B cell (primary cell): ENCODE data around the gene TMEM41B. TPM values are rescaled to one million over a fixed set of nuclear protein-coding genes. Genes with fewer than 3 reads are reported as not detected.
"Not testable (repeated sequence)": the region's sequence is repeated elsewhere in the genome, so short reads cannot be mapped to it uniquely, and the experiment has no call there.

ENCODE experiments used
- ATAC-seq: fragments of 200-7000 bp; cut with Tn5 transposase; one replicate; pipeline ENCODE4 v1.10.0; 2021; ENCODE audit warnings: low read depth, mild to moderate bottlenecking, moderate number of reproducible peaks, moderate library complexity
- CTCF ChIA-PET: fragments of 350-600 bp; sonication (Branson Sonifier 250); formaldehyde crosslinking; loops from one replicate; lab custom pipeline; 2021; ENCODE audit warnings: antibody characterized with exemption, inconsistent platforms; lab: Charles Lee
- POLR2A ChIA-PET: fragments of 350-600 bp; sonication (Branson Sonifier 250); formaldehyde crosslinking; loops from one replicate; lab custom pipeline; 2021; ENCODE audit warnings: antibody characterized with exemption; lab: Charles Lee
- DNase-seq: peaks from one replicate; pipeline ENCODE4 v3.0.0; 2013
- H2AFZ ChIP-seq: 2 replicates; pipeline ENCODE4 v1.6.1; 2012; ENCODE audit warnings: mild to moderate bottlenecking, low read depth, low read length; ENCODE audit not compliant: insufficient read depth, poor library complexity, severe bottlenecking
- H3K27ac ChIP-seq, 2 donors: 1 replicate in 1 of 2; 2 replicates in 1 of 2; pipeline ENCODE4 v1.5.1; 2012 to 2013; ENCODE audit warnings: low read length in 2 of 2, mild to moderate bottlenecking in 2 of 2, moderate library complexity in 1 of 2
- H3K27me3 ChIP-seq, 4 experiments: fragments of 200-600 bp in 1 of 4; sonication (generic) in 1 of 4; replicated peaks in 1 of 4; 1 replicate in 2 of 4; 2 replicates in 2 of 4; pipeline versions ENCODE4 v1.6.1 to v1.7.0; 2013 to 2016; ENCODE audit warnings: low read length in 3 of 4, mild to moderate bottlenecking in 2 of 4, mixed read lengths in 1 of 4, moderate library complexity in 1 of 4; ENCODE audit not compliant: insufficient read depth in 4 of 4, control insufficient read depth in 3 of 4; ENCODE audit errors: control extremely low read depth in 1 of 4
- H3K36me3 ChIP-seq, 2 experiments: replicated peaks in 1 of 2; 1 replicate in 1 of 2; 2 replicates in 1 of 2; pipeline versions ENCODE4 v1.6.1 to v1.7.1; 2013; ENCODE audit warnings: low read length in 1 of 2; ENCODE audit not compliant: insufficient read depth in 2 of 2, control insufficient read depth in 1 of 2; ENCODE audit errors: control extremely low read depth in 1 of 2, extremely low read depth in 1 of 2
- H3K4me1 ChIP-seq, 2 donors: fragments of 200-600 bp in 1 of 2; sonication (generic) in 1 of 2; 1 replicate in 1 of 2; 2 replicates in 1 of 2; pipeline versions ENCODE4 v1.5.1 to v1.6.1; 2013 to 2017; ENCODE audit warnings: low read length in 2 of 2; ENCODE audit not compliant: control insufficient read depth in 2 of 2, insufficient read depth in 2 of 2
- H3K4me2 ChIP-seq: replicated peaks from 2 replicates; pipeline ENCODE3; 2012; ENCODE audit warnings: mild to moderate bottlenecking, low read depth, low read length; ENCODE audit not compliant: poor library complexity, severe bottlenecking
- H3K4me3 ChIP-seq, 5 experiments: fragments of 200-600 bp in 1 of 5; sonication (generic) in 1 of 5; 1 replicate in 3 of 5; 2 replicates in 2 of 5; pipeline versions ENCODE4 v1.5.1 to v1.7.0; 2011 to 2016; ENCODE audit warnings: low read length in 4 of 5, mild to moderate bottlenecking in 4 of 5, low read depth in 2 of 5, control low read depth in 1 of 5, moderate library complexity in 1 of 5; ENCODE audit not compliant: insufficient read depth in 1 of 5; ENCODE audit errors: control extremely low read depth in 1 of 5, extremely low read depth in 1 of 5
- H3K79me2 ChIP-seq: fragments of 200-600 bp; sonication (generic); one replicate; pipeline ENCODE4 v1.6.0; 2016; ENCODE audit warnings: low read length; ENCODE audit not compliant: control insufficient read depth, insufficient read depth
- H3K9ac ChIP-seq: fragments of 200-600 bp; sonication (generic); 2 replicates; pipeline ENCODE4 v1.6.1; 2017; ENCODE audit warnings: mild to moderate bottlenecking, low read length, moderate library complexity
- H3K9me3 ChIP-seq, 3 donors: one replicate each; pipeline versions ENCODE4 v1.6.1 to v1.7.1; 2013; ENCODE audit warnings: low read length in 2 of 3; ENCODE audit not compliant: control insufficient read depth in 2 of 3, insufficient read depth in 1 of 3; ENCODE audit errors: control extremely low read depth in 1 of 3
- H4K20me1 ChIP-seq: 2 replicates; pipeline ENCODE4 v1.6.0; 2012; ENCODE audit warnings: mild to moderate bottlenecking, low read length; ENCODE audit not compliant: insufficient read depth, control insufficient read depth, poor library complexity, severe bottlenecking
- H3K27ac Mint-ChIP-seq: one replicate; pipeline ENCODE4 v1.8.0; 2021; ENCODE audit warnings: mixed read lengths
- H3K27me3 Mint-ChIP-seq: one replicate; pipeline ENCODE4 v1.8.0; 2021; ENCODE audit warnings: mixed read lengths
- H3K4me1 Mint-ChIP-seq: one replicate; pipeline ENCODE4 v1.8.0; 2021; ENCODE audit warnings: mixed read lengths
- H3K4me3 Mint-ChIP-seq: one replicate; pipeline ENCODE4 v1.8.0; 2021; ENCODE audit warnings: mixed read lengths
- H3K9me3 Mint-ChIP-seq: one replicate; pipeline ENCODE4 v1.8.0; 2022; ENCODE audit warnings: mixed read lengths; ENCODE audit not compliant: insufficient read depth
- WGBS: methylation state at CpG from one replicate; pipeline ENCODE4 v1.1.5; 2013; ENCODE audit warnings: missing lambda C conversion rate; ENCODE audit not compliant: insufficient coverage; 5-methylcytosine and 5-hydroxymethylcytosine counted together
- intact Hi-C: fragments of 100-400 bp; cut with micrococcal nuclease; formaldehyde crosslinking; loops from one replicate; pipeline ENCODE4 v1.10.0; 2022
- polyA plus RNA-seq: library from polyadenylated mRNA; depleted of rRNA; stranded (reverse); fragments of >200 nt; gene quantifications from 2 replicates; pipeline ENCODE4 v1.2.3, GENCODE V29; 2012
- total RNA-seq, 2 donors: library from RNA; stranded (reverse); fragments of 120-200 nt in 1 of 2; gene quantifications; 1 replicate in 1 of 2; 2 replicates in 1 of 2; pipeline versions ENCODE4 v1.2.3 to v1.2.4, GENCODE V29; 2013 to 2022

The TMEM41B gene
- total and polyA plus RNA-seq, 2 donors (not counting 1 experiment from before 2014, with no cell fraction given), result 16.1 to 43.9 TPM

DNA sequence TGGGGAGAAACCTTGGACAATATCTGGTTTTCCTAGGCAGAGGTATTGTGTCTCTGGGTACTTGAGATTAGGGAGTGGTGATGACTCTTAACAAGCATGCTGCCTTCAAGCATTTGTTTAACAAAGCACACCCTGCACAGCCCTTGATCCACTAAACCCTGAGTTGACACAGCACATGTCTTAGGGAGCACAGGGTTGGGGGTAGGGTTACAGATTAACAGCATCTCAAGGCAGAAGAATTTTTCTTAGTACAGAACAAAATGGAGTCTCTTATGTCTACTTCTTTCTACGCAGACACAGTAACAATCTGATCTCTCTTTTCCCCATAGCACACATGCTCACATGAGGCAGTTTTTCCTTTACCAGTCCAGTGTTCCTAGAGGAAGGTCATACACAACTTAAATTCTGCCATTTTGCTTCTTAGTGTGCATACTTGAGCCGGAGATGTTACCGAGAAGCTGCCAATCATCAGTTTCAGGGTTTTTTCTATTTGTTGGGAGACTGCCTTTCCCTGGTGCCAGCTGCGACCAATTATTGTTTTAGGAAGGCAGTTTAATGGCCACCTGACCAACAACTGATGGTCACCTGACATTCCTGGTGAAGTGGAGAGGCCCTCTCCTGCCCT is 5.1 kb upstream of the TMEM41B start:
- H2AFZ ChIP-seq, ATAC-seq, H3K4me3 Mint-ChIP-seq, H3K9ac ChIP-seq, H3K9me3 Mint-ChIP-seq, CTCF ChIA-PET, H3K4me3 ChIP-seq, H3K36me3 ChIP-seq, H3K27me3 ChIP-seq, H3K9me3 ChIP-seq, H3K79me2 ChIP-seq, H3K4me1 ChIP-seq, H4K20me1 ChIP-seq, H3K27ac Mint-ChIP-seq, H3K4me2 ChIP-seq, H3K27ac ChIP-seq, POLR2A ChIA-PET, DNase-seq: not testable (repeated sequence)
- Mint-ChIP-seq H3K27me3 (peaks cover 14% of the 10 kb centered on the region), H3K4me1 (peaks cover 12% of the 10 kb centered on the region)
- WGBS, result 100% methylated on average over 3 of the region's 4 CpGs
- intact Hi-C loops, result loop anchor here (10.0 kb wide), 1 partner anchor 985 kb away; the partner anchor contains the start of gene ADM

DNA sequence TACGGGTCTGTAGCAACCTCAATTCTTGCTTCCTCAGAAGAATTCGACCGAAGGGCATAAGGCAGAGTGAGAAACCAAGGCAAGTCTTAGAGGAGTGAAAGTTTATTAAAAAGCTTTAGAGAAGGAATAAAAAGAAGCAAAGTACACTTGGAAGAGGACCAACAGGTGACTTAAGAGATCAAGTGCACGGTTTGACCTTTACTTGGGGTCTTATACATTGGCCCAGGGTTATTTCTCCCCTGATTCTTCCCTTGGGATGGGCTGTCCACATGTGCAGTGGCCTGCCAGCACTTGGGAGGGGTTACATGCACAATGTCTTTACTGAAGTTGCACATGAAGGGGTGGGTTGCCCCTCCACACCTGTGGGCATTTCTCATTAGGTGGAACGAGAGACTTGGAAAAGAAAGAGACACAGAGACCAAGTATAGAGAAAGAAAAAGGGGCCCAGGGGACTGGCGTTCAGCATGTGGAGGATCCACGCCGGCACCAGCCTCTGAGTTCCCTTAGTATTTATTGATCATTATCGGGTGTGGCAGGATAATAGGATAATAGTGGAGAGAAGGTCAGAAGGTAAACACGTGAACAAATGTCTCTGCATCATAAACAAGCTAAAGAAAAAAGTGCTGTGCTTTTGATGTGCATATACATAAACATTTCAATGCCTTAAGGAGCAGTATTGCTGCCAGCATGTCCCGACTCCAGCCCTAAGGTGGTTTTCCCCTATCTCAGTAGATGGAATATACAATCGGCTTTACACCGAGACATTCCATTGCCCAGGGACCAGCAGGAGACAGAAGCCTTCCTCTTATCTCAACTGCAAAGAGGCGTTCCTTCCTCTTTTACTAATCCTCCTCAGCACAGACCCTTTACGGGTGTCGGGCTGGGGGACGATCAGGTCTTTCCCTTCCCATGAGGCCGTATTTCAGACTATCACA is 4.3 kb upstream of the TMEM41B start:
- Mint-ChIP-seq H3K4me1 (peaks cover 17% of the 10 kb centered on the region), H3K27me3 (peaks cover 14% of the 10 kb centered on the region)
- DNase-seq, H3K9ac ChIP-seq, ATAC-seq, POLR2A ChIA-PET, H2AFZ ChIP-seq, H3K4me3 Mint-ChIP-seq, H4K20me1 ChIP-seq, H3K36me3 ChIP-seq, H3K27me3 ChIP-seq, H3K9me3 Mint-ChIP-seq, CTCF ChIA-PET, H3K4me1 ChIP-seq, H3K27ac Mint-ChIP-seq, H3K27ac ChIP-seq, H3K9me3 ChIP-seq, H3K4me3 ChIP-seq, H3K4me2 ChIP-seq: not testable (repeated sequence)
- intact Hi-C loops, result loop anchor here (10.0 kb wide), 1 partner anchor 986 kb away; the partner anchor contains the start of gene ADM
- 62% methylated on average over 8 of the region's 18 CpGs for WGBS
- H3K79me2 ChIP-seq, result peaks cover 12% of the 10 kb centered on the region
